ENCODE measurements around the gene KIF26B.

DNA sequence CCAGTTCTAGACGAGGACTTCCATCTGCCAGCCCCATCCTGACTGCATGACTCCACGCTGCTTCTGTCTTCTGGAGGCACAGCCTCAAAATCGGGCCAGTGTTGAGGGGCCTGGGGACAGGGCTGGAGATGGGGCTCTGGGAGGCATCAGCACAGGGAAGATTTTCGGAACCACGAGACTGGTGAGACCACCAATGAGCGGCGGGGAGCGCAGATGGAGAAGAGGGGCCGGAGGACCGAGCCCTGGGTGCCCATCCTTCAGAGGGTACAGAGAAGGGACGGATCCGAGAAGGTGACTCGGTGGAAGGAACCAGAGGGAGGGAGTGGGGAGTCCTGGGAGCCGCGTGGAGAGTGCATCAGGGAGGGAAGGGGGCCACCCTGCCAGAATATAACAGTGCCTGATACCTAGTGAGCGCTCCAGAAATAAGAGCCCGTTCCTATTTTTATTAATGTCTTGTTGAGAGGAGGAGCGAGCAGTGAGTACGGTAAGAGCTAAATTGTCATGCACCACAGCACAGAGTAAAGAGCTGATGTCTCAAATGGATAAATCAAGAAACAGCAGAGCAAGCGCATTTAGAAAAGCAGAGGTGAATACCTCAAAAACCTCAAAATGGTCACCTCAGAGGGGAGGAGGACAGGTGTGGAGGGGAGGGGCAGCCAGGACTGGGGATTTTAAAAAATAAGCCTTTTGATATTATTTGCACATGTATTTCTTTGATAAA, 26.2 kb upstream of the KIF26B start:
- no peak for TF ChIP-seq POLR2AphosphoS5 (IDR thresholded peaks at IDR 0.05; ENCODE audit: low read depth)
- TF ChIP-seq CREB1 (CRISPR knock-in tag; IDR thresholded peaks at IDR 0.05; ENCODE audit: low read depth), result no peak
- TF ChIP-seq, protein P1, sequence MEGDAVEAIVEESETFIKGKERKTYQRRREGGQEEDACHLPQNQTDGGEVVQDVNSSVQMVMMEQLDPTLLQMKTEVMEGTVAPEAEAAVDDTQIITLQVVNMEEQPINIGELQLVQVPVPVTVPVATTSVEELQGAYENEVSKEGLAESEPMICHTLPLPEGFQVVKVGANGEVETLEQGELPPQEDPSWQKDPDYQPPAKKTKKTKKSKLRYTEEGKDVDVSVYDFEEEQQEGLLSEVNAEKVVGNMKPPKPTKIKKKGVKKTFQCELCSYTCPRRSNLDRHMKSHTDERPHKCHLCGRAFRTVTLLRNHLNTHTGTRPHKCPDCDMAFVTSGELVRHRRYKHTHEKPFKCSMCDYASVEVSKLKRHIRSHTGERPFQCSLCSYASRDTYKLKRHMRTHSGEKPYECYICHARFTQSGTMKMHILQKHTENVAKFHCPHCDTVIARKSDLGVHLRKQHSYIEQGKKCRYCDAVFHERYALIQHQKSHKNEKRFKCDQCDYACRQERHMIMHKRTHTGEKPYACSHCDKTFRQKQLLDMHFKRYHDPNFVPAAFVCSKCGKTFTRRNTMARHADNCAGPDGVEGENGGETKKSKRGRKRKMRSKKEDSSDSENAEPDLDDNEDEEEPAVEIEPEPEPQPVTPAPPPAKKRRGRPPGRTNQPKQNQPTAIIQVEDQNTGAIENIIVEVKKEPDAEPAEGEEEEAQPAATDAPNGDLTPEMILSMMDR (conservative IDR thresholded peaks at IDR 0.05; ENCODE audit: low read depth in 2 of 2), result no peak
- no peak for TF ChIP-seq NANOG (IDR thresholded peaks at IDR 0.05; ENCODE audit: borderline replicate concordance)
- no peak for TF ChIP-seq JUNB (IDR thresholded peaks at IDR 0.05; ENCODE audit: unreplicated experiment)
- TF ChIP-seq STAT1 (IDR thresholded peaks at IDR 0.05; ENCODE audit: unreplicated experiment), result no peak
- no peak for TF ChIP-seq EZH2phosphoT487 (IDR thresholded peaks at IDR 0.05; ENCODE audit: unreplicated experiment)
